Lung microvascular endothelial cell (primary cell): ENCODE measurements around the gene PAPSS1. TPM values are rescaled to one million over a fixed set of nuclear protein-coding genes. Genes with fewer than 3 reads are reported as not detected.
"Not testable (repeated sequence)": the region's sequence is repeated elsewhere in the genome, so short reads cannot be mapped to it uniquely, and the experiment has no call there.

ENCODE experiments used
- DNase-seq, 2 donors: peaks; one replicate each; pipeline versions ENCODE4 v3.0.0 to v3.0.0-alpha.2; 2010; ENCODE audit warnings: low read depth in 2 of 2
- total RNA-seq: library from RNA; depleted of rRNA; stranded (reverse); fragments of >200 nt; gene quantifications from 2 replicates; pipeline ENCODE4 v1.2.1, GENCODE V29; 2014

Gene PAPSS1
- total RNA-seq = 19.8 and 37.7 TPM in 2 replicates

DNA sequence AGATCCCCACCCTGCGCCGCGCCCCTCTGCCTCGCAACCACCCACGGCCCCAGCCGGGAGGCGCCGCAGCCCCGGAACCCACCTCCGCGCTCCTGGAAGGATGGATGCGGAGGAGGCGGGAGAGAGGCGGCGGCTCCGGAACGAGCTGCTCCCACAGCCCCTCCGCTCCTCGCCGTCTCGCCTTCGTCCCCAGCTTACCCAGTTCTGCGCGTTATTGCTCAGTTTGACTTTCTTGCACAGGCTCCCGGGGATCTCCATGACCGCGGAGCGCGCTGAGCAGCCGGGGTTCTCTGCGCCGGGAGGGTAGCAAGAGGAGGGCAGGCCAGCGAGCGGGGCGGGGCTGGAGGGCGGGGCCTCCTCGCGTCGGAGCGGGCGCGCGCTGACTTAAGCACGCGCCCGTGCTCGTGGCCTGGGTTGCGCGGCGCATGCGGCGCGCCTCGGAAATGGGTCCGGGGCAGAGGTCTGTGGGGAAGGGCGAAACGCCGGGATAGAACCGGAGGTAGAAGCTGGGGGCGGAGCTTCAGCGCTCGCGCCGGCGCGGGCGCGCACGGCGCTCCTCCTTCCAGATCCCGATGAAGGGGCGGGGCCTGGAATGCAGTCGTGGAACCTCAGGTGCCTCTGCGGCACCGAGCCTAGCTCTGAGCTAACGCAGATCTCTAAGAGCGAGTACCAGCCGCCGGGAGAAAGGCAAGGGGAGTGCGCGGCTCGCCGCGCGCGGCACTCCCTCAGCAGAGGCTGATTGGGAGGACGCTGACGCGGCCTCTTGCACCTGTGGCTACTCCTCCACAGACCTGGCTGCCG, at the start of gene PAPSS1:
Gene PAPSS1 (minus strand): TSS at position 313 of the 801 bp plus-strand sequence. CDS start 55 bp downstream, at position 258.
- DNase-seq = peak; percentile 98

DNA sequence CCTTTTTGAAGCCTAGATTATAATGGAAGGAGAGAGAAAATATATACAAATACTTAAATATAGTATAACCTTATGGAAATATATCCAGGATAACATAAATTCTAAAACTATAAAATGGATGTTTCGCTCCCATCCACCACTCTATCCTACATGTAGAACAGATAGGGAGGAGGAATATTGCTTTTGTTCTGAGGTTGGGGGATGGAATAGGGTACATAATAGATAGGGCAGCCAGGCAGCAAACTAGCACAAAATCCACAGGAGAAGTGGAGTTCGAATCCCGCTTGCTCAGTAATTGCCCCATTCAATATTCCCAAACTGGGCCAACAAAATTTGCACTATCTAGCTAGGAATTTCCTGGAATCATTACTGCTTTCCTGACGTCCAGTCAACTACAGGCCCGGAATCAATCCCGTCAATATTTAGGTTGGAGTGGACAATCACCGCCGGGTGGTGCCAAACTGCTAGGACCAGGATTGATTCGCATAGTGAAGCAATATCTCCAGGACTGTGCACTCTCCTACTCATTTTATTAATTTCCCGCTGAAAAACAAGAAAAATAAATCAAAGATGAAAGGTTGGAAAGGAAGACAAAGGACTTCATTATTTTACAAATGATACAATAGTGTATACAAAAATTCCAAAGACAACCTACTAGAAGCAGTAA, 40.4 kb upstream of the PAPSS1 start:
- peak; percentile 70 to 89 for DNase-seq

GRCh38 chr4:107757864-107758476, 37.9 kb upstream of the PAPSS1 start:
- DNase-seq = peak; percentile 48 to 63

GRCh38 chr4:107757283-107757682, 37.2 kb upstream of the PAPSS1 start:
- no peak for DNase-seq

DNA sequence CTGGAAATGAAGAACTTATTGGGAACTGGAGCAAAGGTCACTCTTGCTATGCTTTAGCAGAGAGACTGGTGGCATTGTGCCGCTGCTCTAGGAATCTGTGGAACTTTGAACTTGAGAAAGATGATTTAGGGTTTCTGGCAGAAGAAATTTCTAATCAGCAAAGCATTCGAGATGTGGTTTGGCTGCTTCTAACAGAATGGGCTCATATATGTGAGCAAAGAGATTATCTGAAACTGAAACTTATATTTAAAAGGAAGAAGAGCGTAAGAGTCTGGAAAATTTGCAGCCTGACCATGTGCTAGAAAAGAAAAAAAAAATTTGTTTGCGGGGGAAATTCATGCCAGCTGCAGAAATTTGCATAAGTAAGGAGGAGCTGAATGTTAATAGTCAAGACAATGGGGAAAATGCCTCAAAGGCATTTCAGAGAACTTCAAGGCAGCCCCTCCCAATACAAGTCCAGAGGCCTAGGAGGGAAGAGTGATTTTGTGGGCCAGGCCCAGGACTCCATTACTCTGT, 35.9 kb upstream of the PAPSS1 start:
- no peak for DNase-seq

DNA sequence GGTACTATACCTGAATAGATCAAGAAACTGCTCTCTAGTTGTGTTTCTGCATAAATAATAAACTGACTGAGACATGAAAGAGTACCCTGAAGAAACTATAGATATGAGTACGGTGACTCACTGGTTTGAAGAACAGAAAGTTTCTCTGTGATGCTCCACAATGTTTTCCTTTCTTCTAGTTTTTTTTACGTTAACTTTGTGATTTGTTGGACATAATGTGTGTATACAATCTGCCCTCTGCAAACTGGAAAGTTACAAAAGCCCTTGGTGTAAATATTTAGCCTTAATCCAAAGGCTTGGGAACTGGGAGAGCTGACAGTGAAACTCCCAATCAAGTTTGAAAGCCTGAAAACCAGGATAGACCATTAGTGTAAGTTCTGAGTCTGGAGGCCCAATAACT, 31.6 kb upstream of the PAPSS1 start:
- DNase-seq = no peak

- peak in 1 of 2 donors; percentile 63 for DNase-seq
Measured at GRCh38 chr4:107747748-107748486, 27.9 kb upstream of the PAPSS1 start.

DNA sequence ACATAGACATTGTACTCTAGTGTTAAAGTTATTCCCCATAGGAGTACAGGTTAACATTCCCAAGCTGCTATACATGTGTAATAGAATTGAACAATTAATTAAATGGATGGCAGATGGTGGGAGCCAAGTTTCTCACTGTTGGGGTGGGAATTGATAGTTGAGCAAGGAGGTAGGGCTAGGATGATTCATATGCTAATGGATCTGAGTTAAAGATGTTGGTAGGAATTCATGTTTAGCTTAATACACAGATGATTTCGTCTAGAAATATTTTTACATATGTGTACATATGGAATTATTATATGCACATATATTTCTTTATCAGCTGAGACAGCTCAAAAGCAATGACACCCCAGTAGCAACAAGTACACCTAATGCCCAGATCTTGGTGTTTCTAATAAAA, 26.1 kb upstream of the PAPSS1 start:
- no peak for DNase-seq

DNA sequence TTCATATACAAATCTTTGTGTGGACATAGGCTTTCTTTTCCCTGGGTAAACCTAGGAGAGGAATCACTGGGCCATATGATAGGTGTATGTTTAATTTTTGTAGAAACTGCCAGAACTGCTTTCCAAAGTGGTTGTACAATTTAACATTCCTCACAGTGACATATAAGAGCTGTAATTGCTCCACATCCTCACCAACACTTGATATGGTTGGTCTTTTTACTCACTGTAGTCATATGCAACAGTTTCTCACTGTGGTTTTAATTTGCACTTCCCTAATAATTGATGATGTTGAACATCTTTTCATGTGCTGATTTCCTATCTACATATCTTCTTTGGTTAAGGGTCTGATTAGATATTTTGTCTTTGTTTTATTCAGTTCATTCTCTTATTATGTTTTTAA, 24.5 kb upstream of the PAPSS1 start:
- no peak for DNase-seq

- DNase-seq = no peak
Measured at GRCh38 chr4:107743532-107743931, 23.5 kb upstream of the PAPSS1 start.

- DNase-seq = no peak
Measured at GRCh38 chr4:107742791-107743190, 22.8 kb upstream of the PAPSS1 start.

GRCh38 chr4:107742196-107742595, 22.2 kb upstream of the PAPSS1 start:
- peak in 1 of 2 donors; percentile 5 for DNase-seq

GRCh38 chr4:107740950-107741701, 21.1 kb upstream of the PAPSS1 start:
- peak; percentile 73 to 90 for DNase-seq

- no peak for DNase-seq
Measured at GRCh38 chr4:107740381-107740780, 20.3 kb upstream of the PAPSS1 start.

- DNase-seq = no peak
Measured at GRCh38 chr4:107737450-107737849, 17.4 kb upstream of the PAPSS1 start.

- peak; percentile 68 to 76 for DNase-seq
Measured at GRCh38 chr4:107736924-107737448, 17.0 kb upstream of the PAPSS1 start.

DNA sequence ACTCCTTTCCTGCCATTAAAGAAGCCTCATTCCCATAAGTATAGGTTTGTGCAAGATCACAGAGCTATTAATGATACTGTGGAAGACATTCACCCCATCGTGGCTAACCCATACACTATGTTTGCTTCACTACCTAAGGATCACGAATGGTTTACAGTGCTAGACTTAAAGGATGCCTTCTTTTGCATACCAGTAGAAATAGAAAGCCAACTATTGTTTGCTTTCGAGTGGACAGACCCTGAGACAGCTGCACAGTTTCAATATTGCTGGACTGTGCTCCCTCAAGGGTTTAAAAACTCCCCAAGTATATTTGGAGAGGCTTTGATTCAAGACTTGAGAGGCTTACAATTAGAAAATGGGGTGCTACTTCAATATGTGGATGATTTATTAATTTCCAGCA, 16.0 kb upstream of the PAPSS1 start:
- no peak for DNase-seq

GRCh38 chr4:107734120-107734519, 14.1 kb upstream of the PAPSS1 start:
- DNase-seq = no peak

DNA sequence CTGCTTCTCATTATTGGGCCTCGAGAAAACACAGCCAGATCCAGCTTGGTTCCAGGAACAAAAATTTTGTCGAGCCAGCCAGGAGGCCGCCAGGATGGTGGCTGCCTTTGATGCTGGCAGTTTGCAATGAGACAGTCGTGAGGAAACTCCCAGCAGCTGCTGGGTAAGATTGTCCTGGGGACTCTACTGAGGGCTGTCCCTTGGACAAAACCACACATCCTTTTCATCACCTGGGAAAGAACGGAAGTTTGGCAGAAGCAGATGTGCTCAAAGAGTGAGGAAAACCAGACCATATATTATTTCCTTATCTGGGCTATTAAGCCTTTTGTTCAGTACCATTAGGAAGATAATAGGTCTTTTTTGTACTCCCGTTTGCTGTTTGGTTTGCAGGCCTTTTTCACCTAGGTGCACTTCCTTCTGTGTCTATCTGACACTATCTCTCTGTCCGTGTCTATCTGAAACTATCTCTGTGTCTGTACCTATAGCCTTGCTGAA, 13.4 kb upstream of the PAPSS1 start:
- peak in 1 of 2 donors; percentile 45 for DNase-seq

GRCh38 chr4:107729050-107729449, 9.0 kb upstream of the PAPSS1 start:
- DNase-seq = not testable (repeated sequence)
